HEK293T (cell line): ENCODE measurements around the gene LRRC36.

ENCODE experiments used
- CTCF ChIA-PET: fragments of 350-600 bp; formaldehyde crosslinking; extraction: SDS; loops from one replicate; lab custom pipeline; 2021; ENCODE audit warnings: antibody characterized with exemption, inconsistent platforms; lab: Yijun Ruan, JAX
- POLR2A ChIA-PET: fragments of 350-600 bp; formaldehyde crosslinking; extraction: SDS; loops from one replicate; lab custom pipeline; 2020; ENCODE audit warnings: antibody characterized with exemption, inconsistent platforms; lab: Yijun Ruan, JAX
- DNase-seq: peaks from one replicate; pipeline ENCODE4 v3.0.0; 2012; ENCODE audit warnings: mixed read lengths; ENCODE audit errors: extremely low spot score
- ARNT ChIP-seq: fragments of 450-650 bp; IDR thresholded peaks from 2 replicates; pipeline ENCODE4 v1.6.1; 2017; ENCODE audit warnings: mild to moderate bottlenecking
- BHLHE40 ChIP-seq: fragments of 450-650 bp; IDR thresholded peaks from 2 replicates; pipeline ENCODE4 v1.6.1; 2016; ENCODE audit warnings: mild to moderate bottlenecking, moderate library complexity, borderline replicate concordance
- CTBP1 ChIP-seq: fragments of 450-650 bp; IDR thresholded peaks from 2 replicates; pipeline ENCODE4 v1.6.1; 2016; ENCODE audit warnings: borderline replicate concordance
- ELF4 ChIP-seq: fragments of 450-650 bp; IDR thresholded peaks from 2 replicates; pipeline ENCODE4 v1.6.1; 2017; ENCODE audit warnings: antibody characterized with exemption
- FOXA1 ChIP-seq: fragments of 450-650 bp; IDR thresholded peaks from 2 replicates; pipeline ENCODE4 v1.6.1; 2016; ENCODE audit warnings: mild to moderate bottlenecking
- FOXK2 ChIP-seq: fragments of 450-650 bp; IDR thresholded peaks from 2 replicates; pipeline ENCODE4 v1.6.1; 2016; ENCODE audit warnings: mild to moderate bottlenecking
- FOXM1 ChIP-seq: fragments of 450-650 bp; IDR thresholded peaks from 2 replicates; pipeline ENCODE4 v1.6.1; 2017; ENCODE audit warnings: mild to moderate bottlenecking, borderline replicate concordance
- HDGF ChIP-seq: fragments of 450-650 bp; IDR thresholded peaks from 2 replicates; pipeline ENCODE4 v1.6.1; 2017; ENCODE audit warnings: antibody characterized with exemption, borderline replicate concordance
- L3MBTL2 ChIP-seq: fragments of 450-650 bp; conservative IDR thresholded peaks from 2 replicates; pipeline ENCODE4 v1.6.1; 2016; ENCODE audit warnings: mild to moderate bottlenecking
- LEF1 ChIP-seq: fragments of 450-650 bp; IDR thresholded peaks from 2 replicates; pipeline ENCODE4 v1.6.1; 2017; ENCODE audit warnings: mild to moderate bottlenecking, borderline replicate concordance
- NFRKB ChIP-seq: fragments of 450-650 bp; IDR thresholded peaks from 2 replicates; pipeline ENCODE4 v1.6.1; 2016; ENCODE audit warnings: mild to moderate bottlenecking, moderate library complexity
- SP1 ChIP-seq: fragments of 450-650 bp; IDR thresholded peaks from 2 replicates; pipeline ENCODE4 v1.6.1; 2017
- SUZ12 ChIP-seq: fragments of 450-650 bp; IDR thresholded peaks from 2 replicates; pipeline ENCODE4 v1.6.1; 2016; ENCODE audit warnings: mild to moderate bottlenecking
- TARDBP ChIP-seq: fragments of 450-650 bp; IDR thresholded peaks from 2 replicates; pipeline ENCODE4 v1.6.1; 2016
- ZNF384 ChIP-seq: fragments of 450-650 bp; IDR thresholded peaks from 2 replicates; pipeline ENCODE4 v1.6.1; 2016
- TF ChIP-seq, protein P1 (sequence below): fragments of 450-650 bp; IDR thresholded peaks from 2 replicates; pipeline ENCODE4 v1.6.1; 2016

LRRC36 gene

DNA sequence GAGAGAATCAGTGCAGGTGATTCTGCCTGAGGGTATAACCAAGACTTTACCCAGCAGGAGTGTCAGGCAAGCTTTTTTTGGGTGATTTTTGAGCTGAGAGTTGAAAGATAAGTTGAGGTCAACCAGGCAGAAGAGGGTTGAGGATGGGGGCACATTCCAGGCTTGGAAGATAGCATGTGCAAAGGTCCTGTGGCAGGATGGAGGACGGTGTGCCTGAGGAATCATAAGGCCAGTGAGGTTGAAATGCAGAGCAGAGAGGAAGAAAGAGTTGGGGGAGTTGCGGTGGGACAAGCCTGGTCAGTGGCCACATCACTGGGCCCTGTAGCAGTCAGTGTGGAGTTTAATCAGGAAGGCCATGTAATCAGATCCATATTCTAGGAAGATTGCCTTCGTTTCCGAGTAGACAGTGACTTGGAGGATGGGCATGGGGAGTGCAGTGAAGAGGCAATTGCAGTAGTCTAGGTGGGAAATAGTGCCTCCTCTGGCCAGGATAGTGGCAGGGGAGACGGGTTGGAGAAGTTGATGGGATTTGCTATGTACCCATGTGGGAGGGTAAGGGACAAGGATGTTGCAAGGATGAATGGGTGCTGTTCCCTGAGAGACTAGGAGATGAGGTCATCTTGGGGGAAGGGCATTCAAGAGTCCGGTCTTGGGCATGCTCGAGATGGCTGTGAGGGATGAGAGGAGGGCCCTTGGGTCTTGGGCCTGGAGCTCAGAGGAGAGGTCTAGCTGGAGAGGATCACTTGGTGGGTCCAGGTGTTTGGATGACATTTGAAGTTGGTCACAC lies 43.4 kb upstream of the LRRC36 start:
- ChIA-PET POLR2A (no interaction called here), CTCF (interaction anchor here (0.6 kb wide), 1 partner anchor 912 kb away, joined by 3 read pairs; no protein-coding TSS in a partner anchor)
- TF ChIP-seq NFRKB = no peak
- no peak for TF ChIP-seq L3MBTL2
- TF ChIP-seq FOXK2 = no peak
- TF ChIP-seq HDGF = no peak
- TF ChIP-seq CTBP1 = no peak
- no peak for TF ChIP-seq ELF4
- no peak for TF ChIP-seq SP1
- TF ChIP-seq SUZ12 = no peak
- no peak for TF ChIP-seq LEF1
- no peak for TF ChIP-seq ARNT
- TF ChIP-seq FOXA1 = no peak
- TF ChIP-seq TARDBP = no peak
- no peak for TF ChIP-seq FOXM1
- no peak for TF ChIP-seq BHLHE40
- no peak for TF ChIP-seq ZNF384
- TF ChIP-seq, protein P1, sequence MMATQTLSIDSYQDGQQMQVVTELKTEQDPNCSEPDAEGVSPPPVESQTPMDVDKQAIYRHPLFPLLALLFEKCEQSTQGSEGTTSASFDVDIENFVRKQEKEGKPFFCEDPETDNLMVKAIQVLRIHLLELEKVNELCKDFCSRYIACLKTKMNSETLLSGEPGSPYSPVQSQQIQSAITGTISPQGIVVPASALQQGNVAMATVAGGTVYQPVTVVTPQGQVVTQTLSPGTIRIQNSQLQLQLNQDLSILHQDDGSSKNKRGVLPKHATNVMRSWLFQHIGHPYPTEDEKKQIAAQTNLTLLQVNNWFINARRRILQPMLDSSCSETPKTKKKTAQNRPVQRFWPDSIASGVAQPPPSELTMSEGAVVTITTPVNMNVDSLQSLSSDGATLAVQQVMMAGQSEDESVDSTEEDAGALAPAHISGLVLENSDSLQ = no peak
- no peak for DNase-seq

DNA sequence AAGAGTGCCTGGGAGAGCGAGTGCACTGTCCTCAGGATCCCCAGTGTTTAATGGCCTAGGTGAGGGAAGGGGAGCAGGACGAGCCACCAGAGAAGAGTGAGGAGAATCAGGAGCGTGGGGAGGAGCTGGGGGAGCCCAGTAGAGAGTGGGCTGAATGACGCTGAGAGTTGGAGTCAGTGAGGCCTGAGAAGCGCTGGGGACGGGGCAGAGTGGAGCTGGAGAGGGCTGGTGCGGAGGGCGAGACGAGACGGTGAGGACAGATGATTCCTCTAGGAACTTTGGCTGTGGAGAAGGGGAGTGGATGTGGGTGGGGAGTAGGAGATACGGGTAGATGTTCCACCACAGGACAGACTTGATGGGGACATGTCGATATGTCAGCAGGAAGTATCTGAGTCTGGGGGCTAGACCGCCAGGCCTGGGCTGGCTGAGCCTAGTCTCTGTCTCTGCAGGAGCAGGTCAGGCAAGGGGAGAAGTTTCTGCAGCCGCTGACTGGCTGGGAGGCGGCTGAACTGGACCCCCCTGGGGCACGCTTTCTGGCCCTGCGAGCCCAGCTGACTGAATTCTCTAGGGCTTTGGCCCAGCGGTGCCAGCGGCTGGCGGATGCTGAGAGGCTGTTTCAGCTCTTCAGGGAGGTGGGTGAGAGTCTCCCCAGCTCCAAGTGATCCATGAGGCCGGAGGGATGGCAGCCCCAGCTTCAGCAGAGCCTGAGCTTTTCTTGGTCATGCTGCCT lies 42.6 kb upstream of the LRRC36 start:
- CTCF ChIA-PET = interaction anchor here (0.6 to 1.8 kb wide), 4 partner anchors 23 to 913 kb away, joined by 3 to 6 read pairs (median 3); no protein-coding TSS in a partner anchor
- POLR2A ChIA-PET = interaction anchor here (0.7 kb wide), 1 partner anchor 36 kb away, joined by 3 read pairs; no protein-coding TSS in a partner anchor
- no peak for DNase-seq

DNA sequence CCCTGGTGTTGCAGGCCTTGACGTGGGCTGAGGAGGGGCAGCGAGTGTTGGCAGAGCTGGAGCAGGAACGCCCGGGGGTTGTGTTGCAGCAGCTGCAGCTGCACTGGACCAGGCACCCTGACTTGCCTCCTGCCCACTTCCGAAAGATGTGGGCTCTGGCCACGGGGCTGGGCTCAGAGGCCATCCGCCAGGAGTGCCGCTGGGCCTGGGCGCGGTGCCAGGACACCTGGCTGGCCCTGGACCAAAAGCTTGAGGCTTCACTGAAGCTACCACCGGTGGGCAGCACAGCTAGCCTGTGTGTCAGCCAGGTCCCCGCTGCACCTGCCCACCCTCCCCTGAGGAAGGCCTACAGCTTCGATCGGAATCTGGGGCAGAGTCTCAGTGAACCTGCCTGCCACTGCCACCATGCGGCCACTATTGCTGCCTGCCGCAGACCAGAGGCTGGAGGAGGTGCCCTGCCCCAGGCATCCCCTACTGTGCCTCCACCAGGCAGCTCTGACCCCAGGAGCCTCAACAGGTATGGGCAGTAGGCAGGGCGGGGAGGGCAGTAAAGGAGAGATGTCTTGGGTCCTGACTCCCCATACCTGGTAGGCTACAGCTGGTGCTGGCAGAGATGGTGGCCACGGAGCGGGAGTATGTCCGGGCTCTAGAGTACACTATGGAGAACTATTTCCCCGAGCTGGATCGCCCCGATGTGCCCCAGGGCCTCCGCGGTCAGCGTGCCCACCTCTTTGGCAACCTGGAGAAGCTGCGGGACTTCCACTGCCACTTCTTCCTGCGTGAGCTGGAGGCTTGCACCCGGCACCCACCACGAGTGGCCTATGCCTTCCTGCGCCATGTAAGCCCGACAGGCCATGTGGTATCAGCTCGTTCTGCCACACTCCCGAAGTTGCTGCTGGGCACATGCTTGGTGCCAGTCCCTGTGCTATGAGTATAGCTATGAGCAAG lies 41.6 kb upstream of the LRRC36 start:
- POLR2A ChIA-PET = interaction anchor here (0.6 to 1.1 kb wide), 2 partner anchors 12 to 37 kb away, joined by 3 to 4 read pairs; partner anchors contain the start of gene FHOD1
- TF ChIP-seq, protein P1 = no peak
- CTCF ChIA-PET = interaction anchor here (0.6 to 1.8 kb wide), 3 partner anchors 24 to 46 kb away, joined by 3 to 6 read pairs (median 3); no protein-coding TSS in a partner anchor
- peak; percentile 66 for DNase-seq

More for the DNA sequence above, 42.6 kb upstream of the LRRC36 start:
- no peak for TF ChIP-seq SUZ12
- no peak for TF ChIP-seq FOXA1
- TF ChIP-seq FOXK2 = no peak
- TF ChIP-seq L3MBTL2 = no peak
- TF ChIP-seq HDGF = no peak
- no peak for TF ChIP-seq SP1
- TF ChIP-seq ARNT = no peak

DNA sequence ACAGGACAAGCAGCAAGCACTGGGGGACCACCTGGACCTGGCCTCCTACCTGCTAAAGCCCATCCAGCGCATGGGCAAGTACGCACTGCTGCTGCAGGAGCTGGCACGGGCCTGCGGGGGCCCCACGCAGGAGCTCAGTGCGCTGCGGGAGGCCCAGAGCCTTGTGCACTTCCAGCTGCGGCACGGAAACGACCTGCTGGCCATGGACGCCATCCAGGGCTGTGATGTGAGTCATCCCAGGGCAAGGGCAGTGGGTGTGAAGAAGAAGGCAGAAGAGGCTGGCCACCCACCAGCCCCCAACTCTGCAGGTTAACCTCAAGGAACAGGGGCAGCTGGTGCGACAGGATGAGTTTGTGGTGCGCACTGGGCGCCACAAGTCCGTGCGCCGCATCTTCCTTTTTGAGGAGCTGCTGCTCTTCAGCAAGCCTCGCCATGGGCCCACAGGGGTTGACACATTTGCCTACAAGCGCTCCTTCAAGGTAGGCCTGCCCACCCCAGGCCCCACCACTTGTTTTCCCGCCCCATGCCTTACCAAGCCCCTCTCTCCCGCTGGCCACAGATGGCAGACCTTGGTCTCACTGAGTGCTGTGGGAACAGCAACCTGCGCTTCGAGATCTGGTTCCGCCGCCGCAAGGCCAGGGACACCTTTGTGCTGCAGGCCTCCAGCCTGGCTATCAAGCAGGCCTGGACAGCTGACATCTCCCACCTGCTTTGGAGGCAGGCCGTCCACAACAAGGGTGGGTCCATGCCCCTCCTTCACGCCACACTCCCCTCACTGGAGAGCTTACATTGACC lies 40.0 kb upstream of the LRRC36 start:
- CTCF ChIA-PET = no interaction called here

More for the DNA sequence above, 40.0 kb upstream of the LRRC36 start:
- DNase-seq = no peak
- no peak for TF ChIP-seq CTBP1
- TF ChIP-seq FOXM1 = no peak
- no peak for TF ChIP-seq SUZ12
- TF ChIP-seq ELF4 = no peak
- TF ChIP-seq ARNT = no peak
- TF ChIP-seq, protein P1 = no peak
- no peak for TF ChIP-seq FOXK2
- no peak for TF ChIP-seq BHLHE40
- no peak for TF ChIP-seq HDGF
- no peak for TF ChIP-seq TARDBP
- no peak for TF ChIP-seq SP1
- no peak for TF ChIP-seq ZNF384
- no peak for TF ChIP-seq L3MBTL2
- TF ChIP-seq NFRKB = no peak
- POLR2A ChIA-PET = interaction anchor here (1.4 kb wide), 1 partner anchor 10 kb away, joined by 4 read pairs; no protein-coding TSS in a partner anchor
